Aorta (tissue), 5 donors: ENCODE measurements around the gene CMBL. TPM values are rescaled to one million over a fixed set of nuclear protein-coding genes. Genes with fewer than 3 reads are reported as not detected.
"Not testable (repeated sequence)": the region's sequence is repeated elsewhere in the genome, so short reads cannot be mapped to it uniquely, and the experiment has no call there.

Source experiments
- ATAC-seq: fragments of 200-7000 bp; cut with Tn5 transposase; one replicate; pipeline ENCODE4 v1.9.1; 2022; ENCODE audit warnings: moderate library complexity; ENCODE audit not compliant: low FRiP score
- DNase-seq, 2 donors: peaks; one replicate each; pipeline ENCODE4 v3.0.0-alpha.2; 2020
- H3K27ac ChIP-seq, 2 donors: one replicate each; pipeline ENCODE4 v1.5.1; 2013; ENCODE audit warnings: low read length in 2 of 2, mild to moderate bottlenecking in 2 of 2, moderate library complexity in 2 of 2, control low read depth in 1 of 2, inconsistent platforms in 1 of 2, low read depth in 1 of 2
- H3K27me3 ChIP-seq, 2 donors: one replicate each; pipeline ENCODE4 v1.6.1; 2013; ENCODE audit warnings: control low read depth in 1 of 2, low read length in 1 of 2, mild to moderate bottlenecking in 1 of 2, moderate library complexity in 1 of 2; ENCODE audit not compliant: insufficient read depth in 2 of 2, control insufficient read depth in 1 of 2
- H3K36me3 ChIP-seq, 2 donors: one replicate each; pipeline ENCODE4 v1.6.1; 2013; ENCODE audit warnings: control low read depth in 1 of 2, low read length in 1 of 2, mild to moderate bottlenecking in 1 of 2; ENCODE audit not compliant: insufficient read depth in 2 of 2, control insufficient read depth in 1 of 2
- H3K4me1 ChIP-seq, 2 donors: one replicate each; pipeline ENCODE4 v1.6.1; 2013; ENCODE audit warnings: low read length in 2 of 2, control low read depth in 1 of 2, mild to moderate bottlenecking in 1 of 2, moderate library complexity in 1 of 2; ENCODE audit not compliant: insufficient read depth in 2 of 2, control insufficient read depth in 1 of 2
- H3K4me3 ChIP-seq, 2 donors: one replicate each; pipeline ENCODE4 v1.5.1; 2013; ENCODE audit warnings: low read length in 2 of 2, control low read depth in 1 of 2, mild to moderate bottlenecking in 1 of 2
- H3K9me3 ChIP-seq: one replicate; pipeline ENCODE4 v1.6.1; 2013; ENCODE audit warnings: mild to moderate bottlenecking, low read length; ENCODE audit not compliant: control insufficient read depth
- whole genome bisulfite sequencing, 2 donors: extraction: QIAGEN DNeasy Blood & Tissue Kit; methylation state at CpG; one replicate each; pipeline ENCODE4 v1.1.7; 2013; 5-methylcytosine and 5-hydroxymethylcytosine counted together
- intact Hi-C, 2 donors: fragments of 100-400 bp; cut with DNase I; formaldehyde crosslinking; loops; one replicate each; pipeline versions ENCODE4 v1.14.2 to v1.15.0; 2022
- polyA plus RNA-seq, 2 donors: library from polyadenylated mRNA; stranded (reverse); fragments of 200-250 nt; gene quantifications; one replicate each; pipeline ENCODE4 v1.2.3, GENCODE V29; 2013
- total RNA-seq, 2 donors: library from RNA; stranded (reverse); fragmentation: NEBNext Ultra II Directional; extraction: Animal tissue kit (Norgen Biotek cat#: 25700); gene quantifications; one replicate each; pipeline ENCODE4 v1.2.1, GENCODE V29; 2021
- donor health status: healthy with polysubstance abuse.
- donor health status: Bipolar disorder and iron deficiency.
- donor health status: DM: no; HTN: no; CAD: no.
- donor health status: DM: no; HTN: no; CAD: no.
- donor health status: DM: yes; HTN: yes; CAD: no.

Gene CMBL
- total and polyA plus RNA-seq, 4 donors, result 7.5 to 76.4 (median 19.8) TPM

DNA sequence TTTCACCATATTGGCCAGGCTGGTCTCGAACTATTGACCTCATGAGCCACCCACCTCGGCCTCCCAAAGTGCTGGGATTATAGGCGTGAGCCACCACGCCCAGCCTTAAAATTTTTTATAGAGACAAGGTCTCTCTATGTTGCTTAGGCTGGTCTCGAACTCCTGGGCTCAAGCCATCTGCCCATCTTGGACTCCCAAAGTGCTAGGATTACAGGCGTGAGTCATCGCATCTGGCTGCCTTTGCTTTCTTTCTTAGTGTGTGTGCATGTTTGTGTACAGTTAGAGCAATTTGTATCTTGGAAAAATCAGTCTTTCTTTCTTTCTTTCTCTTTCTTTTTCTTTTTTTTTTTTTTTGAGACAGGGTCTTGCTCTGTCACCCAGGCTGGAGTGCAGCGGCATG lies 22.3 kb downstream of the CMBL start:
- H3K4me3 ChIP-seq, H3K36me3 ChIP-seq, H3K4me1 ChIP-seq, DNase-seq, H3K9me3 ChIP-seq, H3K27me3 ChIP-seq, ATAC-seq, H3K27ac ChIP-seq: not testable (repeated sequence)
- intact Hi-C loops, result loop anchor here in 1 of 2 donors (5.0 to 10.0 kb wide), 3 partner anchors 117 to 339 kb away; no protein-coding TSS in a partner anchor
- 84 to 87% methylated on average over 7 to 8 of the region's 8 CpGs for WGBS, 2 donors

DNA sequence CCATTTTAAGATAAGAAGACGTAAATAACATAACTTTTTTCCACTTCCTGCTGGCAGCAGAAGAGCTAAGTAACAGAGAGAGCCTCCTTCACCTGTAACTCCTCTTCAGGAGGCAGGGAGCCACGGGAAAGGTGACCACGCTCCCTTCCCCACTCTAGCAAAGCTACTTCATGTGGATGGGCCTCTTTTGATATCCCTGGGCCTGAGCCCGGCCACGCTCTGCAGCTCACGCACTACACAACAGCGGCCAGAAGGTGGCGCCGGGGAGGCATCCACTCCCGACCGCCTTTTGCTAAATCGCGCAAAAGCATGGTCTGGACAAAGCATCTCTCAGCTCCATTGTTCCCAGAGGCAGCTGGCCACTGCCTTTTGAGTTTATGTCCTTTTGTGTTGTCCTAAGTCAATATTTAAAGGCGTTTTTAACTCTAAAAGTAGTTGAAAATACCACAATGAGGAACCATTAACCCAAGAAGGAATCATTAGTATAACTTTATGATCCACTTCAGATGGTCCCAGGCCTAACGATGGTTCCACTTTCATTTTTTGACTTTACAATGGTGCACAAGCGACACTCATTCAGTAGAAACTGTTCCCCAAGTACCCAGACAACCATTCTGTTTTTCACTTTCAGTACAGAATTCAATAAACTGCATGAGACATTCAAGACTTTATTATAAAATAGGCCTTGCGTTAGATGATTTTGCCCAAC lies 23.6 kb downstream of the CMBL start:
- Histone ChIP-seq H3K27me3 (no peaks in the 10 kb centered on the region), H3K27ac (no peak overlapping the region), H3K36me3 (no peaks in the 10 kb centered on the region), H3K9me3 (no peaks in the 10 kb centered on the region), H3K4me1 (no peaks in the 10 kb centered on the region), H3K4me3 (no peak overlapping the region)
- DNase-seq, result peak; percentile 87 to 94
- ATAC-seq, result peak; percentile 89
- intact Hi-C loops, result loop anchor here (5.0 to 10.0 kb wide), 3 partner anchors 143 to 343 kb away; no protein-coding TSS in a partner anchor
- WGBS, 2 donors, result 20 to 21% methylated on average over 17 of the region's 17 CpGs

DNA sequence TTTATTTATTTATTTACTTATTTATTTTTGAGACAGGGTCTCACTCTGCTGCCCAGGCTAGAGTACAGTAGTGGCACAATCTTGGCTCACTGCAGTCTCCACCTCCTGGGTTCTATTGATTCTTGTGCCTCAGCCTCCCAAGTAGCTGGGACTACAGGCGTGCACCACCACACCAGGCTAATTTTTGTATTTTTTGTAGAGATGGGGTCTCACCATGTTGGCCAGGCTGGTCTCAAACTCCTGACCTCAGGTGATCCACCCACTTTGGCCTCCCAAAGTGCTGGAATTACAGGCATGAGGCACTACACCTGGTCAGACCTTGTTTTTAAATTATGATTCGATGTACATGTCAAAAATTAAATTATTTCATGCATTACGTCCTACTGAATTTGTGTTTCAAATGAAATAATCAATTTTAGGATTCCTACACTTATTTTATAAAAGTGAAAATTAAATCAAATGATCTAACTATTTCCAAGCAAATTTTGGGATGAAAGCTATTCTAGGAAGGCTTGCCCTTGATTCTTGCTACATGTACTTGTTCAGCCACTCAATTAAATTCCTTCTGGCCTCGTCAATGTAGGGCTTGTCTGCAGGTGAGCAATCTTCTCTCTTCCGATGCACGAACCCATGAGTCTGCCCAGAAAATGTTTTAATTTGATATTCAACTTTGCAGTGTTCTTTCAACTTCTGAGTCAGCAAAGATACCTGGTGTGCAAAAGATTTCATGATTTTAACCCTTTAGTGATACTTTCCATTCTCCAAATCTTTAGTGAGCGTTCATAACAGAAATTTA lies 27.6 kb downstream of the CMBL start:
- H3K4me1 ChIP-seq, result no peaks in the 10 kb centered on the region
- no peaks in the 10 kb centered on the region for H3K9me3 ChIP-seq
- no peak for ATAC-seq
- no peaks in the 10 kb centered on the region for H3K36me3 ChIP-seq
- no peak overlapping the region for H3K27ac ChIP-seq
- WGBS, 2 donors, result 81 to 87% methylated on average over 7 of the region's 7 CpGs
- H3K4me3 ChIP-seq, result no peak overlapping the region
- no peak for DNase-seq
- no peaks in the 10 kb centered on the region for H3K27me3 ChIP-seq
- intact Hi-C loops, result loop anchor here (5.0 to 10.0 kb wide), 3 partner anchors 147 to 347 kb away; no protein-coding TSS in a partner anchor

DNA sequence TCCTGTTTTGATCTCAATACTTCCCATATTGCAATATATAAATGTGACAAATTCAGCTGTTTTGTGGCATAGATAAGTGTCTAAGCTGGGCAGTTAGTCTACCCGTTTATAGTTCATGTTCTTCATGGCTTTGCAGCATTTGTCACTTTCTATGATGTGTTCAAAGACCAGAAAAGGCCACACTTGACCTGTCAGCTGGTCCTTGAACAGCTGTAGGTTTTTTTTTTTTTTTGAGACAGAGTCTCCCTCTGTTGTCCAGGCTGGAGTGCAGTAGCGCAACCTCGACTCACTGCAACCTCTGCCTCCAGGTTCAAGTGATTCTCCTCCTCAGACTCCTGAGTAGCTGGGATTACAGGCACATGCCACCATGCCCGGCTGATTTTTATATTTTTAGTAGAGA lies 28.4 kb downstream of the CMBL start:
- 89 to 92% methylated on average over 4 of the region's 4 CpGs for WGBS, 2 donors
- no peaks in the 10 kb centered on the region for H3K27me3 ChIP-seq
- no peak overlapping the region for H3K27ac ChIP-seq
- no peak overlapping the region for H3K4me3 ChIP-seq
- no peaks in the 10 kb centered on the region for H3K9me3 ChIP-seq
- ATAC-seq (no peak), DNase-seq (no peak)
- no peaks in the 10 kb centered on the region for H3K4me1 ChIP-seq
- intact Hi-C loops, result no loop called here
- no peaks in the 10 kb centered on the region for H3K36me3 ChIP-seq

DNA sequence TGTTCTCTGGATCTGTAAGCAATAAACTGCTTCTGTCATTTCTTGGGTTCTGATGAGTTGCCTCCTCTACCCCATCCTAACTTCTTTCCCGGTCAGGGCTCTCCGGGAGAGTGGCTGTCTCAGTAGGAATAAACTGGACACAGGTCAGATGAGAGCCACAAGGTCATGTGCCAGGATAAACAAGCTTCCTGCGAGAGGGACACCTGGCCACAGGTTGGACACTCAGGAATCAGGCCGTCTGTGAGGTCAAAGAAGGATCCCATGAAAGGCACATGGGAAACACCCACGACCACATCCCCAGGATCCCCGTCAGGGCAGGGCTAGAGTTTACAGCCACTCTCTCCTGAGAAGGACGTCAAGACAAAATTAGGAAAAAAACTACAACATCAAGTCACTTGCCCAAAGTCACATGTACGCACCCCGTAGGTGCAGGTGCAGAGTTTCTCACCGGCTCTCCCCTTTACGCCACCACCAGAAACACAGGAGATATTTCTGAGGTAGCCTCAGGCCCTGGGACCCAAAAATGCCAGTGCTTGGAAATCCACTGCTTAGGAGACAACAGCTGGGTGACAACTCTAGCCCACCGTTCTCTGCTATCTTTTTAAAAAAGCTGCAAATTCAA lies 28.9 kb downstream of the CMBL start:
- 82 to 87% methylated on average over 12 of the region's 12 CpGs for WGBS, 2 donors
- Histone ChIP-seq H3K4me3 (no peak overlapping the region), H3K4me1 (no peaks in the 10 kb centered on the region), H3K9me3 (no peaks in the 10 kb centered on the region), H3K27me3 (no peaks in the 10 kb centered on the region), H3K36me3 (no peaks in the 10 kb centered on the region), H3K27ac (no peak overlapping the region)
- no peak for DNase-seq
- intact Hi-C loops, result no loop called here
- ATAC-seq, result no peak

DNA sequence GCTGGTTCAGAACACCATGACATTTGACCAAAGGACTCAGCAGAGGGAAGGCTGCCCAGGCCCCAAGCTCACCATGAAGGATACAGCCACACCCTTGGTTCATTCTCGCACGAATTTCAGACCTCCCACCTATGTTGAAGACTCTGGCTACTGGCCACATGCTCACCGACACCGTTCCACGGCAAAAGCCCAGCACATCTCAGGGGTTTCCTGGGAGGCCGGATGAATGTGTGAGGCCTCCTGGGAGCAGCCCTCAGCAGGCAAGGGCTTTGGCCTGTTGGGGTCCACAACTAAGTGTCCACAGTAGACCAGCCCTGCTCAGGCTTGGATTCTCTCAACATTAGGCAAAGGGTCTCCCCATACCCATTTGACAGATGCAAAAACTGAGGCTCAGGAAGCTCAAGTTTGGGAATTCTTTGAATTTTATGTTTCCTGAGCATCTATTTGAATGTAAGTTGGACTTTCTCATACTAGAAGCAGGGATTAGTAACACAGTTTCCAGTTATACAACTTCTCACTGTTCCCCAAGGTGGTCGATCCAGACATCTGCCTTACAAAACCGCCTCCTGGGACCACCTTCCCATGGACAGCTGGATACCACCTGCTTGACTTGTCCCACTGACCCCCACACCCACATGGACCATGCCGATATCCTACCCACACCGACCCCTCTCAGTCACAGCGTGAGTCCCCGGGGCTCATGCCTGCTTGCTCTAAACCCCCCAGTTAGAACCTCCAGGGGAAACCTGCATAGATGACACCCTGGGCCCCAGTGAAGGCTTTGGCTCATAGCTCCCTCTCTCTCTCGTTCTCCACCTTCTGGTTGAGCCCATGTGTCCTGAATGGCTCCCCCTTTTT lies 29.7 kb downstream of the CMBL start:
- Histone ChIP-seq H3K4me1 (no peaks in the 10 kb centered on the region), H3K27me3 (no peaks in the 10 kb centered on the region), H3K4me3 (no peak overlapping the region), H3K27ac (no peak overlapping the region), H3K36me3 (no peaks in the 10 kb centered on the region), H3K9me3 (no peaks in the 10 kb centered on the region)
- ATAC-seq (no peak), DNase-seq (no peak)
- WGBS, 2 donors, result 92 to 94% methylated on average over 13 of the region's 13 CpGs
- intact Hi-C loops, result no loop called here

DNA sequence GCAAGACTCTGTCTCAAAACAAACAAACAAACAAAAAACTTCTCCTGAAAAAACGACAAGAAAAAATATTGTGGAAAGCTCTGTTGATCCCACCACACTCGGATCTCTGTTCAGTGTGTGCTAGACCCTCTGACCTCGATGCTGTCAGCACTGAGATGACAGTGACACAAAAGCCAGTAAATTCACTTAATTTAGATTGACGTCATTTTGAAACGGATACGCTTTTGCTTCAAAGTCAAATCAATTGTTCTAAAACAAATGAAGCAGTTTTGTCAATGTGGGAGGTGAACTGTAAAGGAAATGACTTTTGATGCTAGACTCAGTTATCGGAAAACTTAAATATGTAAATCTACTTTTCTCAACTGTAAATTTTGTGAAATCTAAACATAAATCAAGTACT lies 31.0 kb downstream of the CMBL start:
- 72 to 79% methylated on average over 7 of the region's 7 CpGs for WGBS, 2 donors

DNA sequence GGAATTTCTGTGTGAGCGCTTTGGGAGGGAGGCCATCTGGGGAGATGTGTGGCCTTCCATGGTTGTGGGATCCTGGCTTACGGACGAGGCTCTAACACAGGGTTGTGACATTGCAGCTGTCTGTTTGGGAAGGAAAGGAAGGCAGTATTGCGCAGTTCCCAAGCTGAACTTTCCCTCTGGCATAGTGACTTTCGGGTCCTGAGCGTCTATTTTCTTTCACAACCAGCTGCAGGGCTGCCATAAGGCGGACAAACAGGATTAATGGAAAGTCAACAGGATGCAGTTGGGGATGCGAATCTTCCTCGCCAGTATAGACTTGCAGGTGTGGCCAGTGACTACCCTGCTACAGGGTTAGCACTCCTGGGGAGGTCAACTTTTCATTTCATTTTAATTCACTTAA lies 31.7 kb downstream of the CMBL start:
- H3K9me3 ChIP-seq, result peaks cover 1% of the 10 kb centered on the region
- no peak overlapping the region for H3K4me3 ChIP-seq
- no peak for ATAC-seq
- no peaks in the 10 kb centered on the region for H3K27me3 ChIP-seq
- H3K27ac ChIP-seq, result no peak overlapping the region
- no peaks in the 10 kb centered on the region for H3K4me1 ChIP-seq
- no peaks in the 10 kb centered on the region for H3K36me3 ChIP-seq
- WGBS, 2 donors, result 93% methylated on average over 9 of the region's 9 CpGs
- intact Hi-C loops, result no loop called here
- DNase-seq, result no peak

More for the DNA sequence above, 31.0 kb downstream of the CMBL start:
- DNase-seq (no peak), ATAC-seq (no peak)
- no peak overlapping the region for H3K4me3 ChIP-seq
- H3K4me1 ChIP-seq, result no peaks in the 10 kb centered on the region
- intact Hi-C loops, result no loop called here
- H3K27me3 ChIP-seq, result no peaks in the 10 kb centered on the region
- peaks cover 1% of the 10 kb centered on the region for H3K9me3 ChIP-seq
- no peaks in the 10 kb centered on the region for H3K36me3 ChIP-seq
- no peak overlapping the region for H3K27ac ChIP-seq
